ENCODE results near the gene OR2AT4.
A peak's percentile ranks its signal among the peaks of the same experiment; 100 is the strongest.
"Not testable (repeated sequence)": the region's sequence is repeated elsewhere in the genome, so short reads cannot be mapped to it uniquely, and the experiment has no call there.

The OR2AT4 gene

DNA sequence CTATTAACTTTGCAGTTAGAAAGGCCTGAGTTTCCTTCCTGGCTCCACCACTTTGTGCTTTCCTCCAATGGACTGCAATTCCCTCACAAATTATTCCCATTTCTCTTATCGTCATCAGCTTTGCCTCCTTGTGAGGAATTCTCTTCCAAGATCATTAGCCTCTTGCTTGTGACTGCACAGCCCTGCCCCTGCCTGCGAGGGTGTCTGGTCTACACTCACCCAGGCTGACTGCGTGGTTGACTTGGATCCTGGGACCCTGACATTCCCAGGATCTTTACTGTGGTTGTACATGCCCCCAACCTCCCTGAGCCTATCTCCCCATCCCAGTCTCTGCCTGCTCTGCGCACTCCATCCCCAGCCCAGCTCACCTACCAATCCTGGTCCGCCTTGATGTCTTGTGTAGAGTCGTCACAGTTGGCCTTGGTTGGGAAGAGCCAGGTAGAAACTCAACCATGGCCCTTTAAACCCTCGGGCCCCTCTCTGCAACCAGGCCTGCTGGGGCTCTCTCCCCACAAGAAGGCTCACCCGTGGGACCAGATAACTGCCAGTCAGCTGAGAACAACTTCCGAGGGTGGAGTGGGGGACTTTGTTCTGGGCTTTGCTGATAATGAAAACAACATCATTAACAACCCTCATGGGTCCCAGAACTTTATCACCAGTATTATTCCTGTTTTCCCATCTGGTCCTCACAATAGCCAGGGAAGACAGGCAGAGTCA is at the start of gene OR2AT4:
Gene OR2AT4, minus strand, starts transcription at position 421 of the 717 bp plus-strand sequence.
- DNase-seq (ENCODE audit: low spot score): no peak

GRCh38 chr11:75145972-75146519 is 49.4 kb upstream of the OR2AT4 start:
- no peak for DNase-seq (ENCODE audit: low spot score)

- DNase-seq (ENCODE audit: low spot score): no peak
These were observed 48.7 kb upstream of the OR2AT4 start for GRCh38 chr11:75145196-75145971.

DNA sequence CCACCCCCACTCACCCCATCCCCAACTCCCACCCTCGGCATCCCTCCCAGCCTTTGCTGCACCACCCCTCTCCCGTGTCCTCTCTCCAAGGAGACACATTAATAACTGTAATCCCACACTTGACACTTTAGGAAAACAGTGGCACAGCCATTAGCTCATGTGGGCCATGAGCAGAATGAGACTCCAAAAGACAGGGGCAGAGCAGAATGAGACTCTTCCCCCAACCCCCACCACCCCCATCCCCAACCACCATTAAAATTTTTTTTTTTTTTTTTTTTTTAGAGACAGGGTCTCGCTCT is 48.0 kb upstream of the OR2AT4 start:
- DNase-seq (ENCODE audit: low spot score): no peak

GRCh38 chr11:75143420-75143731 is 46.7 kb upstream of the OR2AT4 start:
- no peak for DNase-seq (ENCODE audit: low spot score)

DNA sequence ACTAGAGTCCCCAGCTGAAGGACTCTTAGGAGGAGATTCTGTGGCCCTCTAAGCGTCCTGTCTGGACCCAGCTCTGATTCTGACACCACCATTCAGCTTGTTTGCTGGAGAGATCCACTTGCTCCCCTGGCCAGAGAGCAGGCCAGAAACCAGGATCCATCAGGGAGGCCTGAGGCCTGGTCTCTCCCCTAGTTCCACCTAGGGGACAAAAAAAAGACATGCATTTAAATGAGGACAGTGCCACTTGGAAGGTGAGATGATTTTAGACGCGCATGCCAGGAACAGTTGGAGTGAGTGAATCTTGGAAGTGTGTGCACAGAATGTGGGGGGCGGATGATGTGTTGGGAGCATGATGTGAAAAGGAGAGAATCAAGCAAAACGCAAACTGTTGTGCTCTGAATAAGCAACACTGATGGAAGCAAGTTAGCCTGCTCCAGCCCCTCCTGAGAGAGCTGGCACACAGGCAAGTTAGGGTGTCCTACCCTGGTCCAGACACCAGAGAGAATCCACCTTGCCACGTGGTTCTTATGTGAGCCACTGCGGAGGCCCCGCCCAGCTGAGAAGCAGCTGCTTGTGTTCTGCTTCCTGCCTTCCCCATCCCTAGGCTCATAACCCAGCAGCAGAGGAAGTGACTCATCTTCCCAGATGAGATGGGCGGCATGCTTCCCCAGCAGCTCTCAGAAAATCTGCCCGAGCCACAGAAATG is 46.2 kb upstream of the OR2AT4 start:
- DNase-seq (ENCODE audit: low spot score): no peak

DNA sequence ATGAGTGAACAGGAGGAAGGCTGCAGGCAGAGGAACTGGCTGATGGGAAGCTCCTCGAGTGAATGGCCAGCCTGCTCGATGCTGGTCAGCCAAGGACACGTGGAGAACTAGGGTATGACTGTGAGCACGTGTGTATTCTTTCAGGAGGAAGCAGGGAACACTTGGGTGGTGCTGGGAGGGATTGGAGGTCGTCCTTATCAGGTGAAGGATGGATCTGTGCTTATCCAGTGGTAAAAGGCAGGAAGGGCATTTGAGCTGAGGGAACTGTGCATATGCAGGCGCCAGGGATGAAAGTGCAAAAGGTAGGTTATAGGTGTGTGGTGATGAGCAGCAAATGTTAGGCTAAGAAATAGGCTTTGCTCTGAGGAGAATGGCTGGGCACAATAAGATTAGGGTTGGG is 44.5 kb upstream of the OR2AT4 start:
- no peak for DNase-seq (ENCODE audit: low spot score)

DNA sequence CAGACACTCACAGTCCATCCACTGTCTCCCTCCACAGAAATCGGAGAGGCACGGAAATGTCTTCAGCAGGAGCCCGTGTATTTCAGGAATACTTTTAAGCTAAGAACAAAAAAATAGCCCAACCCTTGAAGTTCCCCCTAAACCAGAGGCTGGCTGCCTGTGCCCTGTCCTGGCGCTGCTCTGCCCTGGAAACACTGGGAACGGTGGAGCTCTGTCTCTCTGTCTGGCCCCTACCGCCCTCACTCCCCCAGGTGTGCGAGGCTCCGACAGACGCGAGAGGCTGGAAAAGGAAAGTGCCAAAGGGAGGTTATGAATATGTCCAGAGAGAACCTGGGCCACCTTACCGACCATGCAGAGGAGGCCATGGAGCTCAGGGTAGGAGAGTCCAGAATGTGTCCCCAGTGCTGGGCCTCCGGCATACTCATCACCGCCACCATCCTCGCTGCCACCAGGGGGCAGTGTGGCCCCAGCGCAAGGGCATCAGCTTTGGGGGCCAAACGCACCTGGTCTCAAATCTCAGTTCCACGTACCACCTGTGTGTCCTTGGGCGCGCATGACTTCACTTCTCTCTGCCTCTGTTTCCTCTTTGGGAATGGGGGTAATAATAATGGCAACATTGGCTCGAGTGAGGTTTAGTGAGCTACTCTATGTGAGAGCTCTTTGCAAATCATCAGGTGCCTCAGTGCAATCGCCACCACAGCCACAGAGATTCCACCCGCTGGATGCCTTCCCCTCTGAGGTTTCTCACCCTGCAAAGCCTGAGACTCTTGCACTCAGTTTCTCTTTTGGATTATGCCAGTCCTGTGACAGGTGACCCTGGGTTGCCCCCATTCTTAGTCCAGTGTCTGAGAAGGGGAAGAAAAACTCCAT is 43.8 kb upstream of the OR2AT4 start:
- peak; percentile 59 for DNase-seq (ENCODE audit: low spot score)

DNA sequence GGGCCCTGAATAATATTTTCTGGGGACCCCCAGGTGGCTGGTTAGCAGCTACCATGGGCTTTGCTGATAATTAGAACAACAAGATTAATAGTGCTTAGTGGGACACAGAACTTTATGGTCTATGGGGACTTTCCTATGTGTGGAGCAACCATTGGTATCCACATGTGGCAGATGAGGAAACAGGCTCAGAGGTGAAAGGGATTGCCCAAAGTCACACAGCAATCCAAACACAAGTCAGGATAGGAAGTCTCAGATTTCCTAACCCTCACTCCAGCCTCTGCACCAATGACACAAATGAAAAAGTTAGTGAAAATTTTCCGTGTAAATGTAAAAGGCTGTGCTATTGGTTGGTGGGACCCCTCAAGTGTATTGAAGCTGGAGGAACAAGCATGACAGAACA is 39.0 kb upstream of the OR2AT4 start:
- no peak for DNase-seq (ENCODE audit: low spot score)

DNA sequence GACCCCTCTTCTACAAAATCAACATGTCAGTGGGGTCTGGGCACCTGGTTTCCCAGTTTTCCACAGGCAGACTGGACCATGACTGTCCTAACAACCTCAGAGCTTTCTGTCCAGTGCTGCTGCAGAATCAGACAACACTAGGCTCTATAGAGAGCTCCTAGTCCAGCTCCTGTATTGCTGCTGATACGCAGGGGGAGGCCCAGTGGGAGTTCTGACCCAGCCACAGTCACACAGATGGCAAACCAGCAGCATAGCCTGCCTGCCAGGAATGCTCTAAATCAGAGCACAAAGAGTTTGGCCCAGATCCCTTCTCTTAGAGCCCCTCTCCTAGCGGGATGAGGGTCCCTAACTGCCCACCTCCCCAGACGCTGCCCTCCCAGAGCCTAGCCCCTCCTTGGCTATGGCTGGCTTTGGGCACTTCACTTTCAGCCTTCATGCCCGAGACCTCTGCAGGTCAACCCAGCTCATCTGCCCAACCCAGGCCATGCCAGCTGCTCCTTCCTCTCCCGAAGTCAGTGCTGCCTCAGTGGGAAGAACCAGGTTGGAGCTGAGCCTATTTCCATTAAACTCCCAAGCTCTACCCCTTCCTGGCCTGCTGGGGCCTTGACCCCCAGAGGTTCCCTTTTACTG is 38.5 kb upstream of the OR2AT4 start:
- DNase-seq (ENCODE audit: low spot score): no peak

DNA sequence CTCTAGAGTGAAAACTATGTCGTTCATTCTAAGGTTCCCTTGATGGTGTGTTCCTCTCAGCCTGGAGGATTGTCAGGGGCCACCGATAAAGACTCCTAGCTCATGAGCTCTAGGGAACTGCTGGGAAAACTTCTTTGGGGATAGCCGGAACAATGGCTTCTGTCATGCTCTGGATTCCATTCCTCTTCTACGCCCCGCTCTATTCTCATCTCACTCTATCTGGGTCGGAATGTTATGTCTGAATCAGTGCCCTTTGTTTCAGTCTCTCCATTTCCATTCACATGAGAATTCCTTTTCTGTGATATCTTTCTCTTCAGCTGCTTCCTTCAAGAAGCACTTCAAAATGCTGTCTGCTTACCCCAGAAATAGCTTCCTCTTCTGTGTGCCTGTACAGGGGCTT is 37.3 kb upstream of the OR2AT4 start:
- no peak for DNase-seq (ENCODE audit: low spot score)

DNA sequence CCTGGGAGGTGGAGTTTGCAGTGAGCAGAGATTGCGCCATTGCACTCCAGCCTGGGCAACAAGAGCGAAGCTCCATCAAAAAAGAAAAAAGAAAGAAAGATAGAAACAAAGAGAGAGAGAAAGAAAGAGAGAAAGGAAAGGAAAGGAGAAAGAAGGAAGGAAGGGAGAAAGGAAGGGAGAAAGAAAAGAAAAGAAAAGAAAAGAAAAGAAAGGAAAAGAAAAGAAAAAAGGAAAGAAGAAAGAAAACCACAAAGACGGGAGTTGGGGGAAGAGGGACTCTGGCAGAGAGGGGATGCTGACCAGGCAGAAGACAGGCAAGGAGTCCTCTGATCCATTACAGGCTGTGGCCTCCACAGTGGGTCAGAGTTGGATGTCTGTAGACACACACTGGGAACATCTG is 35.4 kb upstream of the OR2AT4 start:
- DNase-seq (ENCODE audit: low spot score): no peak

DNA sequence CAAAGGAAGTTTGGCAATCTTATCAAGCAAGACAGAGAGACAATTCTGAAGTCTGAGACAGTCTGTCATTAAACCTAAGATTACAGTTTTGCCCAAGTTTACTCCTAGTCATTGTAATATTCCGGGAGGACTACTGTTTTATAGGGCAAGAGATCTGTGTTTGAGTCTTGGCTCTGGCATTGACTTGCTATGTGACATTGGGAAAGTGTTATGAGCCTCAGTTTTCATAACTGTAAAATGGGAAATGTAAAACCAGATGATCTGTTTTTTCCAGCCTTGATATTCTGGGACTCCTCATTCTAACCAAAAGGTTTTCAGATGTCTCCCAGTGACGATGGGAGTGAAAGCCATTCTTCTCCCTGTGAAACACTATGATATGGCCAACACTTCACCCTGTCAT is 29.9 kb upstream of the OR2AT4 start:
- DNase-seq (ENCODE audit: low spot score): no peak

GRCh38 chr11:75118577-75118976 is 21.9 kb upstream of the OR2AT4 start:
- DNase-seq (ENCODE audit: low spot score): no peak

GRCh38 chr11:75114465-75114864 is 17.8 kb upstream of the OR2AT4 start:
- DNase-seq (ENCODE audit: low spot score): no peak

DNA sequence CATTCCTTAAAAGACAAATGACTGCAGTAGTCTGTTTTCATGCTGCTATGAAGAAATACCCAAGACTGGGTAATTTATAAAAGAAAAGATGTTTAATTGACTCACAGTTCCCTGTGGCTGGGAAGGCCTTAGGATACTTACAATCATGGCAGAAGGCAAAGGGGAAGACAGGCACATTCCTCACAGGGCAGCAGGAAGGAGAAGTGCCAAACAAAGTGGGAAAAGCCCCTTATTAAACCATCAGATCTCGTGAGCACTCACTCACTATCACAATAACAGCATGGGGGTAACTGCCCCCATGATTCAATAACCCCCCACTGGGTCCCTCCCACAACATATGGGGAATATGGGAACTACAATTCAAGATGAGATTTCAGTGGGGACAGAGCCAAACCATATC is 16.4 kb upstream of the OR2AT4 start:
- DNase-seq (ENCODE audit: low spot score): no peak

- DNase-seq (ENCODE audit: low spot score): no peak
These were observed 15.5 kb upstream of the OR2AT4 start for GRCh38 chr11:75112200-75112599.

DNA sequence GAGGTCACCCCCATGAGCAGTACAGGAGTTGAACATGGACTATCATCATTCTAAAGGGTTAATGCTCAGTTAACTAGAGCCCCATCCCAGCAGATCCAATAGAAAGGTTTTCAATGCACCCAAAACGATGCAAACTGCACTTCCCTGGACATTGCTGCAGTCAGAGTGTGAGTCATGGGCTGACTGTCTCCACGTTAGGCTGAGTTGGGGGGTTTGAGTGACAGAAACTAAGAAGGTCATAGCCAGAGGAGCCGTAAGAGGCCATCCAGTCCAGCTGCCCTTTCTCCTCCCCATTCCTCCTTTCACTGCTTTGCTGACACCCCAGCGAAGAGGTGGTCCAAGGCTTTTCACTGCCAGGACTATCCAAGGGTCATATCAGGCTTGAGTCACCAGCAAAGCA is 10.5 kb upstream of the OR2AT4 start:
- DNase-seq (ENCODE audit: low spot score): no peak

- DNase-seq (ENCODE audit: low spot score): not testable (repeated sequence)
These were observed 9.4 kb upstream of the OR2AT4 start for GRCh38 chr11:75105967-75106681.

GRCh38 chr11:75105462-75105925 is 8.8 kb upstream of the OR2AT4 start:
- DNase-seq (ENCODE audit: low spot score): no peak

Data from hematopoietic multipotent progenitor cell treated with erythropoietin and hydrocortisone succinate and interleukin-3 and kit ligand, for 17 days (in vitro differentiated cells).